ENCODE measurements around the gene CDCP2.

CDCP2 gene

DNA sequence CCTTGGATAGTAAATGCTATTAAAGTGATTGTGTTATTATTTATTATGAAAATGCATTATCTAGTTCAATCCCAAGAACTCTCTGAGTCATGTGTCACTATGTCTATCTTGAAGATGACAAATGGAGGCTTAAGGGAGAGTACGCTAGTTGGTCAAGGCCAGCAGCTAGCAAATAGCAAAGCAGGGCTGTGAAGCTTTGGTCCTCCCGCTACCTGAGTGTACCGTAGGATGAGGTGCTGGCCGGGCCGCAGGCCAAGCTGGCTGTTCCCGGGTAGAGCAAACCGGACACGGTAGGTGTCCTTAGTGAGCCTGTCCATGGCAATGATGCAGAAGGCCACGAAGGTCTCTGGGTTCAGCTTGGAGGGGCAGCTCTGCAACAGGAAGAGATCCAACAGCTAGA is 37.7 kb upstream of the CDCP2 start:
- no peak overlapping the region for H3K4me3 ChIP-seq (replicated peaks in 1 of 2; ENCODE audit: low read depth in 2 of 2, low read length in 2 of 2)
- DNase-seq (ENCODE audit: low read depth in 2 of 2), result no peak
- TF ChIP-seq, protein P1, sequence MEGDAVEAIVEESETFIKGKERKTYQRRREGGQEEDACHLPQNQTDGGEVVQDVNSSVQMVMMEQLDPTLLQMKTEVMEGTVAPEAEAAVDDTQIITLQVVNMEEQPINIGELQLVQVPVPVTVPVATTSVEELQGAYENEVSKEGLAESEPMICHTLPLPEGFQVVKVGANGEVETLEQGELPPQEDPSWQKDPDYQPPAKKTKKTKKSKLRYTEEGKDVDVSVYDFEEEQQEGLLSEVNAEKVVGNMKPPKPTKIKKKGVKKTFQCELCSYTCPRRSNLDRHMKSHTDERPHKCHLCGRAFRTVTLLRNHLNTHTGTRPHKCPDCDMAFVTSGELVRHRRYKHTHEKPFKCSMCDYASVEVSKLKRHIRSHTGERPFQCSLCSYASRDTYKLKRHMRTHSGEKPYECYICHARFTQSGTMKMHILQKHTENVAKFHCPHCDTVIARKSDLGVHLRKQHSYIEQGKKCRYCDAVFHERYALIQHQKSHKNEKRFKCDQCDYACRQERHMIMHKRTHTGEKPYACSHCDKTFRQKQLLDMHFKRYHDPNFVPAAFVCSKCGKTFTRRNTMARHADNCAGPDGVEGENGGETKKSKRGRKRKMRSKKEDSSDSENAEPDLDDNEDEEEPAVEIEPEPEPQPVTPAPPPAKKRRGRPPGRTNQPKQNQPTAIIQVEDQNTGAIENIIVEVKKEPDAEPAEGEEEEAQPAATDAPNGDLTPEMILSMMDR (IDR thresholded peaks at IDR 0.05; ENCODE audit: low read depth, low read length), result no peak

DNA sequence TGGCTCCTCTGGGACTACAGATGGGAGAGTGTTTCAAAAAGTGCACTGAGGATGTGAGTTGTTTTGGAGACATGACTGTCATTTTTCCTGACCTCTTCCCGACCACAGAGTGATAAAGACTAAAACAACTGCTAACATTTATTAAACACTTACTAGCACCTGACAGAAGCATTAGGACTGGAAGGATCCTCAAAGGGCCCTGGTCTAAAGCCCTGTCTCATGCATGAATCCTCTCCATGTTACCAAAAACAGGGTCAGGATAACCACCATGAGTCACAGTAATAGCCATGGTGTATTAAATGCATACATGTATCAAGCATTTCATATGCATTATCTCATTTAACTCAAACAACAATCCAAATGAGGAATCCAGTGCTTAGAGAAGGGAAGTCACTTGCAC is 35.5 kb upstream of the CDCP2 start:
- peak in 1 of 2 donors; percentile 6 for DNase-seq (ENCODE audit: low read depth in 2 of 2)
- TF ChIP-seq, protein P1 (IDR thresholded peaks at IDR 0.05; ENCODE audit: low read depth, low read length), result no peak
- no peak overlapping the region for H3K4me3 ChIP-seq (replicated peaks in 1 of 2; ENCODE audit: low read depth in 2 of 2, low read length in 2 of 2)

DNA sequence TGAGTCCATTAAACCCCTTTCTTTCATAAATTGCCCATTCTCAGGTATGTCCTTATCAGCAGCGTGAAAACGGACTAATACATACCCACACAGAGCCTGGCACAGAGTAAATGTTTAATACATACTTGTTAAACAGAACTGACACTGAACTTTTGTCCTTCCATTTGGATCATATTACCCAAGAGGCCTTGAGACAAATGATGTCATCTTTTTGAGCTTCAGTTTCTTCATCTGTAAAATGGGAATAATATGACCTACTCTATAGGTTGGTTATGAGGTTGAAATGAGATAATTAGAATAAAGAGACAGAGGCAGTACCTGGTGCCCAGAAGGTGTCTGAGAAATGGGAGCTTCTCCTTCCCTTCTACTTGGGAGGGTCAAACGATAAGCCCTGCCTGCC is 33.3 kb upstream of the CDCP2 start:
- TF ChIP-seq, protein P1 (IDR thresholded peaks at IDR 0.05; ENCODE audit: low read depth, low read length), result no peak
- no peak overlapping the region for H3K4me3 ChIP-seq (replicated peaks in 1 of 2; ENCODE audit: low read depth in 2 of 2, low read length in 2 of 2)
- no peak for DNase-seq (ENCODE audit: low read depth in 2 of 2)

DNA sequence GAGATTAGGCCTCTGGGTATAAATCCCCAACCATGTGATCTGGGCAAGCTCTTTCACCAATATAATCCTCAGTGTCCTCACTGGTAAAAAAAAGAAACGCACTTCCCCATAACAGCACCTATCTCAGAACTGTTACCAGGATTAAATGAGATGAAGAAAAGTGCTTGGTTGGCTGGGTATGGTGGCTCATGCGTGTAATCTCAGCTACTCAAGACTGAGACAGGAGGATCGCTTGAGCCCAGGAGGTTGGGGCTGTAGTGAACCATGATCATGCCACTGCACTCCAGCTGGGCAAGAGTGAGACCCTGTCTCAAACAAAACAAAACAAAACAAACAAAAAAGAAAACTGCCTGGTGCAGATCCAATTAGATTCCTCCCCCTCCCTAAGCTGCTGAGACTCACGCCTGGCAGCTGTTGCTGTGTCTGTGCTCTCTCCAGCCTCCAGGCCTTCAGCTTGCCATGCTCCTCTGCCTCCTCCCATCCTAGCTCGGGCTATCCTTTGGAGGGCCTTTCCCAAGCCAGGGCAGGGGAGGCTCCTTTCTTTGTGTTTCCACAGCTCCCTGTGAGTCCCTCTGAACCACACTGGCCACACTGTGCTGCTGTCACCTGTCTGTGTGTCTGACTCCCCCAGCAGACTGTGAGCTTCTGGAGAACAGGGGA is 28.0 kb upstream of the CDCP2 start:
- no peak for DNase-seq (ENCODE audit: low read depth in 2 of 2)
- no peak overlapping the region for H3K4me3 ChIP-seq (replicated peaks in 1 of 2; ENCODE audit: low read depth in 2 of 2, low read length in 2 of 2)
- TF ChIP-seq, protein P1 (IDR thresholded peaks at IDR 0.05; ENCODE audit: low read depth, low read length), result no peak

DNA sequence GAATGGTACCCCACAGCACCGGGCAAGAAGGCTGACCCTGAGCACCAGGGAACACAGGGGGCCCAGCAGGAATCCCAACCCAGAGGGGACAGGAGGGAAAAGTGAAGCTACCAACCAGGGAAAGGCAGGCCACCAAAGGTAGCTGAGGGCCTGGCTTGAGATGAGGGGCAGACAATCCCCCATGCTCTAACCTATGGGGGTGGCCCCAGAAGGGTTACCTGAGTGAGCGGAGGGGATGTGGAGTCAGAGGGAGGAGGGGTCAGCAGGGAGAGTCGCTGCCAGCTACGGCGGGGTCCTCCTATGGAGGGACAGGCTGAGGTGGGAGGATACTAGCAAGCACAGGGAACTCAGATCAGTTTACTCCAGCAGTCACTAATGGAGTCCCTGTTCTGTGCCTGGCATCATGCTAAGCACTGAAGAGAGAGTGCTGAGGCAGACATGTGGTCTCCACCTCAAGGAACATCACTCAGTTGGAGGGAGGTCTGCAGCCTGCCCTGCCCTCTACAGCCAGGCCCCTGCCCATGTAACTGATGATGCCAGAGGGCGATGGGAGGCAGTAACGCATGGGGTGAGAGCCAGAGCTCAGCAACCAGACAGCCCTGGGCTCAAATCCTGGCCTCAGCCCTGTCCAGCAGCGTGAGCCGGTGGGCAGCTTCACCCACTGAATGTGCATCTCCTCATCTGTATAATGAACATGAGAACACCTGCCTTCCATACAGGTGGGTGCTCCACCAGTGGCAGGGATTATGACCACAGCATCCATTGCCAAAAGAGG is 25.7 kb upstream of the CDCP2 start:
- no peak overlapping the region for H3K4me3 ChIP-seq (replicated peaks in 1 of 2; ENCODE audit: low read depth in 2 of 2, low read length in 2 of 2)
- DNase-seq (ENCODE audit: low read depth in 2 of 2), result no peak
- TF ChIP-seq, protein P1 (IDR thresholded peaks at IDR 0.05; ENCODE audit: low read depth, low read length), result no peak

DNA sequence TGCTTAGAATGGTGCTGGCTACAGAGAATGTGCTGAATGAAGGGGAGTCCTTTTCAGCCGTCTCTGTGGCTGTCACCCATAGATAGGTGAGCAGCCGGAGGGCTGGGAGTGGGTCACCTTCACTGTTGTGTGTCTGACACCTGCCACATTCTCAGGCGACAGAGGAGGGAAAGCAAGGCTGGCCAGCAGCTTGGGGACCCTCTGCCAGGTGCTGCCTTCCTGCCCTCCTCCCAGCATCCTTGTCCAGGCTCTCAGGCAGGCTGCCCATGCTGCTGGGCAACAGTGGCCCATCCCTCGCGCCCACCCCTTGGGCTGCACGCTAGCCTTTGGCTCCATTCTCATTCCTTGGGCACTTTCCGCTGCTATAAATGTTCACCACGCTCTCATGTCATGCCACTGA is 24.9 kb upstream of the CDCP2 start:
- DNase-seq (ENCODE audit: low read depth in 2 of 2), result no peak
- TF ChIP-seq, protein P1 (IDR thresholded peaks at IDR 0.05; ENCODE audit: low read depth, low read length), result no peak
- no peak overlapping the region for H3K4me3 ChIP-seq (replicated peaks in 1 of 2; ENCODE audit: low read depth in 2 of 2, low read length in 2 of 2)
